GM19438 (cell line): Measurements from ENCODE around the gene LITAF.
"Not testable (repeated sequence)": the region's sequence is repeated elsewhere in the genome, so short reads cannot be mapped to it uniquely, and the experiment has no call there.

Source experiments
- ATAC-seq: cut with Tn5 transposase; IDR thresholded peaks from one replicate; pipeline ENCODE4 v1.9.1; 2021; ENCODE audit warnings: low read depth; ENCODE audit not compliant: unreplicated experiment

The LITAF gene

DNA sequence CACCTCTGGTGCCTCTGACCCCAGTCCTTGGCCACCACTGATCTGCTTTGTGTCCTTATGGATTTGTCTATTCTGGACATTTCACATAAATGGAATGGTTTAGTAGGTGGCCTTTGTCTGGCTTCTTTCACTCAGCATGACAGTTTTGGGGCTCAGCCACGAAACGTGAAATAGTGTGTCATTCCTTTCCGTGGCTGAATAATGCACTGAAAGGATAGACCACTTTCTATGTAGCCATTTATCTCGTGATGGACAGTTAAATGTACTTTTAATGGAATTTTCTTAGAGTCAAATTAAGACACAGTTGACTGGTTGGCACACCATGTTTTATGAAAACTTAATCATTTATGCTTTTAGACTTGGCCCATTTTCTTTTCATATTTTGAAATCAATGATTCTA lies 57.4 kb downstream of the LITAF start:
- no peak for ATAC-seq

DNA sequence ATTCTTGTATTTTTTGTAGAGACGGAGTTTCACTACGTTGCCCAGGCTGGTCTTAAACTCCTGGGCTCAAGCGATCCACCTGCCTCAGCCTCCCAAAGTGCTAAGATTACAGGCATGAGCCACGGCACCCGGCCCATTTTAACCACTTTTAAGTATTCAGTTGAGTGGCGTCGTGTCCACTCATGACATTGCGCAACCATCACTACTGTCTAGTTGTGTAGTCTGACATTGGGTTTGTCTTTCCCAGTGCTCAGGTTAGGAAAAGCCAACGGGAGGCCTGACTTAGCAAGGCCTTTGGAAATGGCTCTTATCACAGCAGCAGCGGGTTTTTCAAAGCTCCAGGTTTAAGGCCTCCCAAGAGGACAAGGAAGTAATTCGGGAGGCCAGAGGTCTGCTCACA lies 58.7 kb downstream of the LITAF start:
- ATAC-seq: no peak

DNA sequence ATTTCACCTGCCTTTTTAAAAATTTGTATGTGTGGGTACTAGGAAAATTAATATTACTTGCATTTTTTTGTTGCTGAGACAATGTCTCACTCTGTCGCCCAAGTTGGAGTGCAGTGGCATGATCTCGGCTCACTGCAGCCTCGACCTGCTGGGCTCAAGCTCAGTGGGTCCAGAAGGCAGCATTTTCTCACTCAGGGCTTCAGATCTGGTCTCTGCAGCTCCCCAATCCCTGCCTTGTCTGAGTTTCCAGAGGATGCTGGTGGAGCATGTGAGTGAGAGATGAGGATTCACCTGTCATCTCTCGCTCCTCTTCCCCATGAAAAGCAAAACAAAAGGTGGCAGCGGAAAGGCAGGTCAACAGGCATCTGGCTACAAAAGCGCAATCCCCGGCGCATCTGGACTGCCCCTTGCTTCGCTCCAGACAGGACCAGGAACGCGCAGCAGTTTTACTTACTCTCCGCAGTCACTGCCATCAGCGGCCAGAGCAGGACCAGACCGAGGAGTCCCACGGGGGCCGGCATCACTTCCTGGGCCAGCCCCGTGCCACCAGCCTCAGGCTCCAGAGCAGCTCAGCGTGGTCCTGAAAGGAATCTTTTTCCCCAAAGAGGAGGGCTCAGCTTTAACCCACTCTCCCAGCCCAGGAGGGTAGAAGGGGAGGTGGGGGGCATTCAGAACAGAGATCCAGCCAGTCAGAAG lies 59.9 kb downstream of the LITAF start:
- ATAC-seq: no peak

DNA sequence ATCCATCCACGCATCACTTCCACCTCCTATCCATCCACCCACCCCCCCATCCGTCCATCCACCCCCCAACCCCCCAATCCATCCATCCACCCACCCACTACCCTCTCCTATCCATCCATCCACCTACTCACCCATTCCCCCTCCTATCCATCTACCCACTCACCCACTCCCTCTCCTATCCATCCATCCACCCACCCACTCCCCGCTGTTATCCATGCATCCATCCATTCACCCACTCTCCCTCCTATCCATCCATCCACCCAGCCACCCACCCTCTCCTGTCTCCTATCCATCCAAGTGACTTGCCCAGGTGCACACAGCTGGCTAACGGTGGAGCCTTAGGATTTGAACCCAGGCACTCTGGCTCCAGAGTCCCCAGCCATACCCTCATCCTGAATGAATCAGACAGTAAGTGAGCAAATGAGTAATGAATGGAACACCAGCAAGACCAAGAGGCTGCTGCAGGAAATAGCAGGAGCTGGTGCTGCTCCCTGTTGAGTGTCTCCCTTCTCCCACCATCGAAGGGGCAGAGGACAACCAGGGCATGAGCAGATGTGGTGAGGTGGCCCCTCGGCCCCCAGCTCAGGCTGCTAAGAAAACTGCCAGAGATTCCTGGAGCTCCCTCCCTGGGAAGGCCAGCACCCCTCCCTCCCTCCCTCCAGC lies 62.5 kb downstream of the LITAF start:
- ATAC-seq: no peak

DNA sequence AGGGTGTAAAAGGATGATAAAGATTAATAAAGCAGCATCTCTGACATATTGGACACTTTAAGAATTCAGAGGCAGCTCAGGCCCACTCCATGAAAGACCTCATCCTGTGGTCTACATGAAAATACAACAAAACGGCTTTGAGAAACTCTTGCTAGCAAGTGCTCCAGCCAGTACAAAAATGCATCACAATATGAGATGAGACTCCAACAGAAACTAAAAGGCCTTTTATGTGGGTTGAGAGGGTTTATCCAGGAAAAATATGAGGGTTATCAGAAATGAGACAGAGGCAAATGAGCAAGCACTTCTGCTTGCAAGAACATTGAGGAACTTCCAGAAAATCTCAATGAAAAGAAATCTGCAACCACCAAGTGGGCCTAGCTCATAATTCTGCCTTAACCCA lies 65.7 kb downstream of the LITAF start:
- ATAC-seq: no peak

DNA sequence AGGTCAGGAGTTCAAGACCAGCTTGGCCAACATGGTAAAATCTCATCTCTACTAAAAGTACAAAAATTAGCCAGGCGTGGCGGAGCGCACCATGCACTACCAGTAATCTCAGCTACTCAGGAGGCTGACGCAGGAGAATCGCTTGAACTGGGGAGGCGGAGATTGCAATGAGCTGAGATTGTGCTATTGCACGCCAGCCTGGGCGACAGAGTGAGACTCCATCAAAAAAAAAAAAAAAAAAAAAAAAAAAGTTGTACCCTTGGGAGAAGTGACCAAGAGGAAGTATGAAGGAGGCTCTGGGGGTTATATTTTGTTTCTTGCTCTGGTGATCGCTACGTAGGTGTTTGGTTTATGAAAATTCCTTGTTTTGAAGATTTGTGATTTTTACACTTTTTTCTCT lies 66.3 kb downstream of the LITAF start:
- ATAC-seq: no peak

DNA sequence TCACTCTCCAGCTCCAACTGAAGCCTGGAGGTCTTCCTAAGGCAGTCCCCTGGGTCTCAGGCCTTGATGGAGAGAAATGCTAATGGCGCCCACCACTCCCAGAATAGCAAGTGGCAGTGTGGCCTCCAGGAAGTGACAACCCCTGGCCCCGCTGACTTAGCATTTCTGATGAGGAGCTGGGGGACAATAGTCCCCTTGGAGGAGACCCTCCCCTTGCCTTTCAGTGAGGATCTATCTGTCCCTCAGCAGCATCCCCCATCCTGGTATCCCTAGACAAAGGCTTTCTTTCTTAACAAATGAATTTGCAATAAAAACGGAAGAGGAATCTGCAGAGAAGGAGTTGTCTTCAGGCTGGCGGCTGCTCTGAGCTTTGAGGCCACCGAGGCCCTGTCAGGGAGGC lies 68.8 kb downstream of the LITAF start:
- ATAC-seq: no peak

DNA sequence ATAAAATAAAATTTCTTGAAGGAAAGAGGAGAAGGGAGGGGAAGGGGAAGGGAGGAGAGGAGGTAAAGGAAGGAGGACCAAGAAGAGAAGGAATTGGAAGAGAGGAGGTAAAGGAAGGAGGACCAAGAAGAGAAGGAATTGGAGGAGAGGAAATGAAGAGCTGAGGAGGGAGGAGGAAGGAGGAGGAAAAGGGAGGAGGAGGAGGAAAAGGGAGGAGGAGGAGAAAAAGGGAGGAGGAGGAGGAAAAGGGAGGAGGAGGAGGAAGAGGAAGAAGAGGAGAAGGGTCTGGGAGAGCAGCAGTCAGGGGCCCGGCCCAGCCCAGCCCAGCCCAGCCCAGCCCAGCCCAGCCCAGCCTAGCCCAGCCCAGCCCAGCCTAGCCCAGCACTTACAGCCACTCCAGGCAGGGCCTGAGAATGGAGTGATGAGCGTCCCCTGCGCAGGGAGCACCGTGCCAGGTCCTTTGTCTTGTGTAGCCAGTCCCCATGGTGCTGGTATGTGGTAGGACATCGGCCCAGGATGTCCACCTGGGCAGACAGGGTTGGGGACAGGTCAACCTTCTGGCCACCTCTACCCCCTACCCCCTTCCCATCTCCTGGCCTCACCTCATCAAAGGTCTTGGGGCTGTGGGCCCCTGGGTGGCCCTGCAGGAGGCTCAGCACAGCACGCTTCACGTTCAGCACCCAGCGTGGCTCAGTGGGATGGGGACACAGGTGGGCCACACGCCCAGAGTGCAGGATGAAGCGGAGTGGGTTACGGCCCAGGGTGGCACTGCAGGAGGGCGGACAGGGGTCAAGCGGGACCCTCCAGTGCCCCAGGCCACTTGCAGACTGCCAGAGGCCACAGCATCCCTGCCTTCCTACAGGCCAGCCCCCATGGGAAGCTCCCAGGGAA lies 70.9 kb downstream of the LITAF start:
- no peak for ATAC-seq

DNA sequence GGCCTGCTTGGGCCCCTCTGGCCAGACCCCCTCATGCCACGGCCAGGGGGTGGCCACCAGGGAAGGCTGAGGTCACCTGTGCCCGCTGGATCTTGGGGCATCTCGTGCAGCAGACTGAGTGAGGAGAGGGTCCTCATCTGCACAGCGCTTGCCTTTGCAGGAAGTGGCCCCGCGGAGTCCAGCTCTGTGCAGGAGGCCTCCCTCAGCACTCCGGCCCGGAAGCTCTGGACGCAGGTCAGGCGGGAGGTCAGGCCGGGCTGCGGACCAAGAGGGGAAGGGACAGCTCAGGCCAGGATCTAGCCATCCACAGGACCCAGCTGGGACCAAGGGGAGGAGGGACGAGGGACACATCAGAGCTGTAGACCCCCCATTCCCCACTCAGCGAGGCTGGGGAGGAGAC lies 72.4 kb downstream of the LITAF start:
- no peak for ATAC-seq

DNA sequence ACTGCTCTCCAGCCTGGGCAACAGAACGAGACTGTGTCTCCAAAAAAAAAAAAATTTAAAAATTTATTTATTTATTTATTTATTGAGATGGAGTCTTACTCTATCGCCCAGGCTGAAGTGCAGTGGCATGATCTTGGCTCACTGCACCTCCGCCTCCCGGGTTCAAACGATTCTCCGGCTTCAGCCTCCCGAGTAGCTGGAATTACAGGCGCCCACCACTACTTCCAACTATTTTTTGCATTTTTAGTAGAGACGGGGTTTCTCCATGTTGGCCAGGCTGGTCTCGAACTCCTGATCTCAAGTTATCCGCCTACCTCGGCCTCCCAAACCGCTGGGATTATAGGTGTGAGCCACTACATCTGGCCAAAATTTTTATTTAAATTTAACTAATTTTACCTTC lies 73.4 kb downstream of the LITAF start:
- ATAC-seq: not testable (repeated sequence)

DNA sequence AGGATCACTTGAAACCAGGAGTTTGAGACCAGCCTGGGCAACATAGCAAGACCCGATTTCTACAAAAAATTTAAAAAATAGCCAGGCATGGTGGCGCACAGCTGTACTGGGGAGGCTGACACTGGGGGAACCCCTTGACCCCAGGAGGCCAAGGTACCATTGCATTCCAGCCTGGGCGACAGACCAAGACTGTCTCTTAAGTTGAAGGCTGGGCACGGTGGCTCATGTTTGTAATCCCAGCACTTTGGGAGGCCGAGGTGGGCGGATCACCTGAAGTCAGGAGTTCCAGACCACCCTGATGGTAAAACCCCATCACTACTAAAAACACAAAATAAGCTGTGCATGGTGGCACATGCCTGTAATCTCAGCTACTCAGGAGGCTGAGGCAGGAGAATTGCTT lies 74.9 kb downstream of the LITAF start:
- no peak for ATAC-seq

DNA sequence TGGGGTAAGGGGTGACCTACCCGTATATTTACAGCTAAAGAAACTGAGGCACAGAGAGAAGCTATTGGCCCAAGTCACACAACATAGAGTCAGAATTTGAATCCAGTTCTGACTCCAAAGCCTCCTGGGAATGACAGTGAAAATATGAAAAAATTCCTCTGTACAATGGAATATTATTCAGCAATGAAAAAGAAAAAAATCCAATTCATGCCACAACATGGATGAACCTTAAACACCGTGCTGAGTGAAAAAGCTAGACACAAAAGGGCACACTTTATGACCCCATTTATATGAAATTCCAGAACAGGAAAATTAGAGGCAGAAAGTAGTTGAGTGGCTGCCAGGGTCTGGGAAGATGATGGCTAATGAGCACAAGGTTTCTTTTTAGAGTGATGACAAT lies 75.4 kb downstream of the LITAF start:
- ATAC-seq: no peak

DNA sequence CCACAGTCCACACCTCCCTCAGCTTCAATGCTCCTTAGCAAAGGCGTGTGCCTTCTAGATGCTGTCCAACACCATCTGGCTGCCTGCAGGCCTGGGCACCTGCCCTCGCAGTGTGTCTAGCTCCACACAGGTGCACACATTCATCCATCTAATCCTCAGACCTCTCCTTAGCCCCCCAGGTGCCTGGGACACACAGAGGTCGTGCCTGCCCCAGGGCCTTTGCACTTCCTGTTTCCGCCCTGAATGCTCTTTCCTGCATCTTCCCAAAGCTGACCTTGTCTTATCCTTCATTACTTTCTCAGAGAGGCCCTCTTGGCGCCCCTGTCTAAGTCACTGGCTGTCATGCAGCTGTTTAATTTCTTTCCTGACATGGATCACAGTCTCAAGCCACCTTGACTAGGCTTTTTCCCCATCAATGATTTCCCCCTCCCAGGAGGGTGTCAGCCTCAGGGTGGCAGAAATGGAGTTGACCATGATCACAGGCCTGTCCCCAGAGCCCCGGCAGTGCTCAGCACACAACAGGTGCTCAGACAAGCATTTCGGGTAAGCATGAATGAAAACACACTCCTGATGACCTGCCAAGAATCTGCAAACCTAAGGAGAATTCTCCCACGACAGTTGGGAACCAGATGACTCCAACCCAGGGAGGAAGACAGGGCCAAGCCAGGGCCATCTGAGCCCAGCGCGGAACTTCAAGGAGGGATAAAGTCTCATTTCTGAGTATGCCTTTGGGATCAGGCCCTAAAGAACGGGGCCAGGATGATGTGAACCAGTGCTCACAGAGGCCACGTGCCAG lies 76.3 kb downstream of the LITAF start:
- ATAC-seq: no peak

DNA sequence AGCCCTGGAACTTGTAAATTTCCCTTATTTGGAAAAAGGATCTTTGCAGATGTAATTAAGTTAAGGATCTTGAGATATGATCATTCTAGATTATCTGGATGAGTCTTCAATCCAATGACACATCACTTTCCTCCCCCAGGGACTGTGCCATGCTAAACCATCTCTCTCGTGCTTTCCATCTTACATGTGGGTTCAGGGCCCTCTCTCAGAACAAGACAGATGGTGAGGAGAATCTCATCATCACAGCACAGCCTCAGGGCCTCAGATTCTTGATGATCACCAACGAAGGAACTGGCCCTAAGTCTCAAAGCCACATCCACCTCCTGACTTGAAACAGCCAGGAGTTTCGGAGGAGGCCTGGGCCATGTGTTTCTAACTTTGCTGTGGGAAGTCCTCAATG lies 78.7 kb downstream of the LITAF start:
- no peak for ATAC-seq

DNA sequence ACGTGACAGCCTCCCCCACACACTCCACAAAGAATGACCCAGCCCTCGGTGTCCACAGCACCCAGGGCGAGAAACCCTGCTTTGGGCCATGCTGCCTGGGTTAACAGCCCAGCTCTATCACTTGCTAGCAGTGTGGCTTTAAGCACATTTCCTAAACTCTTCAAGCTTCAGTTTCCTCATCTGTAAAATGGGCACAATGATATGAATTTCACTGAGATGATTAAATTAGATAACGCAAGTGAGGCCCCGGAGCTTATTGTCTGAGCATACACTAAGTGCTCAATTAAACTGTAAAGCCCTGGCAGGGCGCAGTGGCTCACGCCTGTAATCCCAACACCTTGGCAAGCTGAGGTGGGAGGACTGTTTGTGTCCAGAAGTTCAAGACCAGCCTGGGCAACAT lies 79.4 kb downstream of the LITAF start:
- ATAC-seq: no peak

DNA sequence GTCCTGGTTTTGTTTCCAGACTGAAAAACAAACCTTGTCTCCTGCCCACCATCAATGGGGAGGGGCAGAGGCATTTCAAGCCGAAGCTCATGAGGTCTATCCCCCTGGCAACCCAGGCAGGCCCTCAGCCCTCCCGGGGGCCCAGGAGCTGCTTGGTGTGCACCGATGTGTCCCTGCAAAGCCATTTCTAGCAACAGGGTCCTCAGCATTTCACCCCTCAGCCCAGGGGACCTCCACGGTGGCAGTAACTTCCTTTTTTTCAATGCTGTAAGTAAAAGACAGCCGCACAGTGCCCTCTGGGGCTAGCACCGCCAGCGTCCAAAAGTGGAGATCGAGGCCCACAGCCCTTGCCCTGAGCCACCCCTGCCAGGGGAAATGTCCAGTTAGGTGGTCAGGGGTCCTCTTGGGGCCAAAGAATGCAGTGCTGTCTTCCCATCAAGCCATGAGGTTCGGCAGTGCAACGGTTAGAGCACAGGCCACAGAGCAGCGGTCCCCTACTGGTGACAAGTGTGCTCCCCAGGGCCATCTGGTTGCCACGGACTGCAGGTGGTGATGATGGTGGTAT lies 79.9 kb downstream of the LITAF start:
- ATAC-seq: no peak

DNA sequence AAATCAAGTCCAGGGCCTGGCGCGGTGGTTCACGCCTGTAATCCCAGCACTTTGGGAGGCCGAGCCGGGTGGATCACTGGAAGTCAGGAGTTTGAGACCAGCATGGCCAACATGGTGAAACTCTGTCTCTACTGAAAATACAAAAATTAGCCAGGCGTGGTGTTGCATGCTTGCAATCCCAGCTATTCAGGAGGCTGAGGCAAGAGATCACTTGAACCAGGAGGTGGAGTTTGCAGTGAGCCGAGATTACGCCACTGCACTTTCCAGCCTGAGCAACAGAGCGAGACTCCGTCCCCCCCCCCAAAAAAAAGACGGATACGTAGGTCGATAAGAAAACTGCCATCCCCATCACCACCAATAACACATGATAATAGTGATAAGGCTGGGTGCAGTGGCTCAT lies 82.5 kb downstream of the LITAF start:
- ATAC-seq: not testable (repeated sequence)

DNA sequence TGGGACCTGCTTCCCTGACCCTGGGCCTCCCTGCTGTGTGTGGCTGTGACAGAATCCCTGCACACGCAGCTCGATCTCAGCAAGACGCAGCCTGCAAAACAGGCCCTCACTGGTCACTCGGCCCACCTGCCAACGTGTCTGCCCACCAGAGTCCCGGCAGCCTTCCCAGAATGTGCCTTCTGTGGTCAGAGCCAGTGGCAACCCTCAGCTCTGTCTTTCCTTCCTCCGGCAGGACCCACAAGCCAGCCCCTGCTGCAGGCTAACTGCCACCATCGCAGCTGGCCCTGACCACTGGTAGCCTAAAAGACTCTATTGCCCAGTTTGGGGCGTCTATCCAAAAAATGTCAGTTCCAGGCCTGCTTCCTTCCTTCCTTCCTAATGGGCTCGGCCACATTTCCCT lies 83.2 kb downstream of the LITAF start:
- no peak for ATAC-seq

DNA sequence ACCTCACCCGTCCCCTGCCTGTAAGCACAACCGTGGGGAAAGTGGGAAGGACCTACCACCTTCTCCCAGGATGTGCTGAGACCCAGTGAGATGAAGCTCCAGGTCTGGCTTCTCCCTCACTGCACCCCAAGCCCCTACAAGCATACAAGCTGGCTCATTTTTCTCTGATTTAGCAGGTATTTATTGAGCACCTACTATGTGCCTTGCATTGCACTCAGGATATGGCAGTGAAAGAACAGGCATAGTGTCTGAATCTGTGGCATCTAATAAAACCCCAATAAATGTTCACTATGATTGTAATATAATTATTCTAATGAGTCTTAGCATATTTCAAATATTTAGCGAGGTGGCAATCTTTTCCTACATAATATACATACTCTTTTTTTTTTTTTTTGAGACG lies 84.5 kb downstream of the LITAF start:
- no peak for ATAC-seq

DNA sequence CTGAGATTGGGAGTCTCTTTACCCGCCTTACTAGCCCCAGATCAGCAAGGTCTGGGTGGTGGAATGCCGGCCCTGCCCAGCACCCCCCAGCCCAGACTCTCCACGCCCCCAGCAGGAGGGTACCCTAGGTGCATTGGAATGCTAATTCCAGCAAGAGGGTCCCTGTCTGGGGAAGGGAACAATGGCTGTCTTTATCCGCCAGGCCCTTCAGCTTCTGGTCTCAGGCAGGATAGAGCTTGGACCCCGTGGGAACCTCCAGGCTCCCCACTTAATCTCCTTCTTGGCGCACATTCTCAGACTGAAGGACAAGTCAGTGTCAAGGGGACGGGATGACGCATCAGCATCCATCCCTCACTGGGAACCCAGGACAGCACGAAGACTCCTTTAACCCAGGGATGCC lies 85.1 kb downstream of the LITAF start:
- no peak for ATAC-seq
